MM.1S (cell line): ENCODE measurements around the gene SLC2A10.

Experiments used
- EZH2 ChIP-seq: fragments of 300-600 bp; sonication (generic); optimal IDR thresholded peaks from 2 replicates; pipeline ENCODE3; 2017; ENCODE audit warnings: low read depth, mild to moderate bottlenecking, antibody characterized with exemption, low read length, mixed read lengths
- EZH2phosphoT487 ChIP-seq: fragments of 300-600 bp; sonication (generic); IDR thresholded peaks from 2 replicates; pipeline ENCODE4 v1.6.1; 2018; ENCODE audit warnings: antibody characterized with exemption, low read length
- TF ChIP-seq, protein P1 (sequence below): fragments of 300-600 bp; sonication (generic); IDR thresholded peaks from 2 replicates; pipeline ENCODE4 v1.5.1; 2016; ENCODE audit warnings: antibody characterized with exemption, low read length, mixed read lengths

DNA sequence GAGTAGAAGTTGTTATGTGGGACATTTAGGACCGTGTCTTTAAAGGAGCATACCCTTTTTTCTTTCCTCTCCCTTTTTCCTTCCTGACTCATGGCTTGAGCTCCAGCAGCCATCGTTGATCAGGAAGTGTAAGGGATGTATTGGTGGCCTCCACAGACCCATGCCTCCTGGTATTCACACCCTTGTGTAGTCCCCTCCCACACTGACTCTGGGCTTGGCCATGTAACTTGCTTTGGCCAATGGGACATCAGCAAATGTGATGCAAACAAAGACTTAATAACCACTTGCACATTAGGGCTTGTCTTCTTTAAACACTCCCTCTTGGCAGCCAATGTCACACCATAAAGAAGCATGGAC is 39.2 kb upstream of the SLC2A10 start:
- TF ChIP-seq, protein P1, sequence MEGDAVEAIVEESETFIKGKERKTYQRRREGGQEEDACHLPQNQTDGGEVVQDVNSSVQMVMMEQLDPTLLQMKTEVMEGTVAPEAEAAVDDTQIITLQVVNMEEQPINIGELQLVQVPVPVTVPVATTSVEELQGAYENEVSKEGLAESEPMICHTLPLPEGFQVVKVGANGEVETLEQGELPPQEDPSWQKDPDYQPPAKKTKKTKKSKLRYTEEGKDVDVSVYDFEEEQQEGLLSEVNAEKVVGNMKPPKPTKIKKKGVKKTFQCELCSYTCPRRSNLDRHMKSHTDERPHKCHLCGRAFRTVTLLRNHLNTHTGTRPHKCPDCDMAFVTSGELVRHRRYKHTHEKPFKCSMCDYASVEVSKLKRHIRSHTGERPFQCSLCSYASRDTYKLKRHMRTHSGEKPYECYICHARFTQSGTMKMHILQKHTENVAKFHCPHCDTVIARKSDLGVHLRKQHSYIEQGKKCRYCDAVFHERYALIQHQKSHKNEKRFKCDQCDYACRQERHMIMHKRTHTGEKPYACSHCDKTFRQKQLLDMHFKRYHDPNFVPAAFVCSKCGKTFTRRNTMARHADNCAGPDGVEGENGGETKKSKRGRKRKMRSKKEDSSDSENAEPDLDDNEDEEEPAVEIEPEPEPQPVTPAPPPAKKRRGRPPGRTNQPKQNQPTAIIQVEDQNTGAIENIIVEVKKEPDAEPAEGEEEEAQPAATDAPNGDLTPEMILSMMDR = no peak
- TF ChIP-seq EZH2 (no peak), EZH2phosphoT487 (no peak)
